Neural cell (in vitro differentiated cells): ENCODE results near the gene HPX. TPM values are rescaled to one million over a fixed set of nuclear protein-coding genes. Genes with fewer than 3 reads are reported as not detected.

Source experiments
- H2AFZ ChIP-seq: fragments of 200-600, 300-800 bp; sonication (generic), shearing (Covaris generic); 2 replicates; pipeline ENCODE4 v1.6.0; 2014; ENCODE audit warnings: low read depth, mild to moderate bottlenecking, antibody characterized with exemption, low read length, moderate library complexity
- H3F3A ChIP-seq: fragments of 200-600 bp; shearing (Covaris generic); 2 replicates; pipeline ENCODE4 v1.6.1; 2016; ENCODE audit warnings: mild to moderate bottlenecking, moderate library complexity, mixed read lengths, antibody characterized with exemption, low read length; ENCODE audit not compliant: insufficient read depth, poor library complexity, severe bottlenecking
- H3K27ac ChIP-seq: fragments of 200-600, 300-800 bp; sonication (generic), shearing (Covaris generic); 2 replicates; pipeline ENCODE4 v1.5.1; 2014; ENCODE audit warnings: mild to moderate bottlenecking, low read length, moderate library complexity
- H3K27me3 ChIP-seq: fragments of 300-800, 200-600 bp; sonication (generic), shearing (Covaris generic); 2 replicates; pipeline ENCODE4 v1.6.0; 2014; ENCODE audit warnings: mild to moderate bottlenecking, low read depth, low read length, moderate library complexity; ENCODE audit not compliant: insufficient read depth
- H3K36me3 ChIP-seq: fragments of 300-800, 200-600 bp; sonication (generic), shearing (Covaris generic); 2 replicates; pipeline ENCODE4 v1.5.1; 2014; ENCODE audit warnings: mild to moderate bottlenecking, antibody characterized with exemption, low read length, moderate library complexity; ENCODE audit not compliant: insufficient read depth
- H3K4me2 ChIP-seq: fragments of 300-800, 200-600 bp; sonication (generic), shearing (Covaris generic); 2 replicates; pipeline ENCODE4 v1.6.0; 2014; ENCODE audit warnings: mild to moderate bottlenecking, low read length
- H3K4me3 ChIP-seq: fragments of 300-800, 200-600 bp; sonication (generic), shearing (Covaris generic); 2 replicates; pipeline ENCODE4 v1.5.1; 2014; ENCODE audit warnings: mild to moderate bottlenecking, low read length, moderate library complexity
- H3K79me2 ChIP-seq: fragments of 200-600 bp; shearing (Covaris generic); replicated peaks from 2 replicates; pipeline ENCODE4 v1.6.0; 2014; ENCODE audit warnings: mild to moderate bottlenecking, low read length, moderate library complexity; ENCODE audit not compliant: insufficient read depth
- H3K9ac ChIP-seq: fragments of 300-800, 200-600 bp; sonication (generic), shearing (Covaris generic); 2 replicates; pipeline ENCODE4 v1.6.1; 2016; ENCODE audit warnings: mild to moderate bottlenecking, low read length, mixed read lengths
- H3K9me2 ChIP-seq: fragments of 200-600 bp; shearing (Covaris generic); 2 replicates; pipeline ENCODE4 v1.6.1; 2016; ENCODE audit warnings: mild to moderate bottlenecking, low read length, mixed read lengths; ENCODE audit not compliant: insufficient read depth
- H3K9me3 ChIP-seq: fragments of 200-600, 300-800 bp; sonication (generic), shearing (Covaris generic); 2 replicates; pipeline ENCODE4 v1.6.1; 2016; ENCODE audit warnings: mild to moderate bottlenecking, mixed run types, low read length, moderate library complexity, mixed read lengths
- H4K20me1 ChIP-seq: fragments of 200-600 bp; shearing (Covaris generic); 2 replicates; pipeline ENCODE4 v1.6.1; 2016; ENCODE audit warnings: mild to moderate bottlenecking, mixed run types; ENCODE audit not compliant: insufficient read depth
- EP300 ChIP-seq: fragments of 450-650 bp; conservative IDR thresholded peaks from 2 replicates; pipeline ENCODE4 v1.6.1; 2014; ENCODE audit warnings: antibody characterized with exemption, mild to moderate bottlenecking, moderate library complexity; ENCODE audit not compliant: poor library complexity, severe bottlenecking
- EZH2 ChIP-seq: fragments of 200-600, 300-800 bp; shearing (Covaris generic), sonication (generic); IDR thresholded peaks from 2 replicates; pipeline ENCODE4 v1.6.1; 2014; ENCODE audit warnings: antibody characterized with exemption, low read length, borderline replicate concordance, mild to moderate bottlenecking; ENCODE audit not compliant: insufficient read depth, poor library complexity, severe bottlenecking
- MXI1 ChIP-seq: fragments of 450-650 bp; conservative IDR thresholded peaks from 2 replicates; pipeline ENCODE4 v1.6.1; 2014; ENCODE audit warnings: antibody characterized with exemption, mild to moderate bottlenecking; ENCODE audit not compliant: poor library complexity, severe bottlenecking
- POLR2AphosphoS5 ChIP-seq: IDR thresholded peaks from 2 replicates; pipeline ENCODE4 v1.6.1; 2012
- RAD21 ChIP-seq: fragments of 450-650 bp; conservative IDR thresholded peaks from 2 replicates; pipeline ENCODE4 v1.6.1; 2014; ENCODE audit warnings: antibody characterized with exemption, mild to moderate bottlenecking, moderate library complexity
- REST ChIP-seq: IDR thresholded peaks from 2 replicates; pipeline ENCODE4 v1.6.1; 2012; ENCODE audit warnings: borderline replicate concordance
- SMC3 ChIP-seq: fragments of 450-650 bp; conservative IDR thresholded peaks from 2 replicates; pipeline ENCODE4 v1.6.1; 2014; ENCODE audit warnings: antibody characterized with exemption, mild to moderate bottlenecking, moderate library complexity; ENCODE audit not compliant: poor library complexity
- TAF1 ChIP-seq: IDR thresholded peaks from 2 replicates; pipeline ENCODE4 v1.6.1; 2012; ENCODE audit warnings: low read depth
- polyA plus RNA-seq: library from polyadenylated mRNA; depleted of rRNA; stranded (reverse); fragments of >200 nt; gene quantifications from 2 replicates; pipeline ENCODE4 v1.2.3, GENCODE V29; 2014
- TF ChIP-seq, protein P1 (sequence below): fragments of 450-650 bp; IDR thresholded peaks from 2 replicates; pipeline ENCODE4 v1.5.1; 2014; ENCODE audit warnings: antibody characterized with exemption, mild to moderate bottlenecking, moderate library complexity; ENCODE audit not compliant: poor library complexity, severe bottlenecking

Gene HPX
- polyA plus RNA-seq, 1 donor from 2014 or later: 11.1 TPM

- no peak overlapping the region for H3K9ac ChIP-seq
- no peaks in the 10 kb centered on the region for H4K20me1 ChIP-seq
- no peak overlapping the region for H3K27ac ChIP-seq
- no peak overlapping the region for H2AFZ ChIP-seq
- H3K4me2 ChIP-seq: no peak overlapping the region
- H3K9me2 ChIP-seq: no peaks in the 10 kb centered on the region
- no peaks in the 10 kb centered on the region for H3F3A ChIP-seq
- H3K9me3 ChIP-seq: no peaks in the 10 kb centered on the region
- H3K27me3 ChIP-seq: no peaks in the 10 kb centered on the region
- no peaks in the 10 kb centered on the region for H3K79me2 ChIP-seq
- no peaks in the 10 kb centered on the region for H3K36me3 ChIP-seq
- H3K4me3 ChIP-seq: no peak overlapping the region
- no peak for TF ChIP-seq REST
- TF ChIP-seq MXI1: no peak
- TF ChIP-seq, protein P1, sequence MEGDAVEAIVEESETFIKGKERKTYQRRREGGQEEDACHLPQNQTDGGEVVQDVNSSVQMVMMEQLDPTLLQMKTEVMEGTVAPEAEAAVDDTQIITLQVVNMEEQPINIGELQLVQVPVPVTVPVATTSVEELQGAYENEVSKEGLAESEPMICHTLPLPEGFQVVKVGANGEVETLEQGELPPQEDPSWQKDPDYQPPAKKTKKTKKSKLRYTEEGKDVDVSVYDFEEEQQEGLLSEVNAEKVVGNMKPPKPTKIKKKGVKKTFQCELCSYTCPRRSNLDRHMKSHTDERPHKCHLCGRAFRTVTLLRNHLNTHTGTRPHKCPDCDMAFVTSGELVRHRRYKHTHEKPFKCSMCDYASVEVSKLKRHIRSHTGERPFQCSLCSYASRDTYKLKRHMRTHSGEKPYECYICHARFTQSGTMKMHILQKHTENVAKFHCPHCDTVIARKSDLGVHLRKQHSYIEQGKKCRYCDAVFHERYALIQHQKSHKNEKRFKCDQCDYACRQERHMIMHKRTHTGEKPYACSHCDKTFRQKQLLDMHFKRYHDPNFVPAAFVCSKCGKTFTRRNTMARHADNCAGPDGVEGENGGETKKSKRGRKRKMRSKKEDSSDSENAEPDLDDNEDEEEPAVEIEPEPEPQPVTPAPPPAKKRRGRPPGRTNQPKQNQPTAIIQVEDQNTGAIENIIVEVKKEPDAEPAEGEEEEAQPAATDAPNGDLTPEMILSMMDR: no peak
- no peak for TF ChIP-seq EP300
- TF ChIP-seq POLR2AphosphoS5: no peak
- no peak for TF ChIP-seq SMC3
- no peak for TF ChIP-seq EZH2
- TF ChIP-seq RAD21: no peak
- no peak for TF ChIP-seq TAF1
These were observed 48.0 kb upstream of the HPX start for GRCh38 chr11:6488821-6489220.

DNA sequence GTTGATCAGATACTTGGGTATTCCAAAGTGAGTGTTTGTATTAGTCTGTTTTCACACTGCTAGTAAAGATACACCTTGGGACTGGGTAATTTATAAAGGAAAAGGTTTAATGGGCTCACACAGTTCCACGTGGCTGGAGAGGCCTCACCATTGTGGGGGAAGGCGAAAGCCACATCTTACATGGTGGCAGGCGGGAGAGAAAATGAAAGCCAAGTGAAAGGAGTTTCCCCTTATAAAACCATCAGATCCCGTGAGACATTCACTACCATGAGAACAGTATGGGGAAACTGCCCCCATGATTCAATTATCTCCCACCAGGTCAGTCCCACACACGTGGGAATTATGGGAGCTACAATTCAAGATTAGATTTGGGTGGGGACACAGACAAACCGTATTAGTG, 47.6 kb upstream of the HPX start:
- Histone ChIP-seq H3K9me2 (no peaks in the 10 kb centered on the region), H3K27ac (no peak overlapping the region), H3K79me2 (no peaks in the 10 kb centered on the region), H3K27me3 (no peaks in the 10 kb centered on the region), H3K36me3 (no peaks in the 10 kb centered on the region), H3K4me3 (no peak overlapping the region), H3K9ac (no peak overlapping the region), H3F3A (no peaks in the 10 kb centered on the region), H4K20me1 (no peaks in the 10 kb centered on the region), H3K4me2 (no peak overlapping the region), H3K9me3 (no peaks in the 10 kb centered on the region), H2AFZ (no peak overlapping the region)
- TF ChIP-seq RAD21 (no peak), POLR2AphosphoS5 (no peak), MXI1 (no peak), TAF1 (no peak)

DNA sequence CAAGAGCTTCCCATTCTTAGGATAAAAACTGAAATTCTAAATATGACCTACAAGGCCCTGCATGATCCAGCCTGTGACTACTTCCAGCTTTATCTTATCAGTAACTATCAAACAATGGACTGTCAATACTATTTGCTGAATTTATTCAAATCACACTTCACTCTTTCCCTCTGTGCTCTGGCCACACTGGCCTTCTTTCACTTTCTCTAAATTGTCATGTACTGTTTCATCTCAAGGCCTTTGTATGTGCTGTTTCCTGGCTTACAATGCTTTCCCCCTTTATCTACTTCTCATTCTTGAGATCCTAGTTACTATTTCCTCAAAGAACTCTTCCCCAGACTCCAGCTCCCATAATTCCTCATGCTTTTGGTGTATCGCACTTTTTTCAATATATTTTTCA, 46.2 kb upstream of the HPX start:
- Histone ChIP-seq H3F3A (no peaks in the 10 kb centered on the region), H3K27me3 (no peaks in the 10 kb centered on the region), H2AFZ (no peak overlapping the region), H3K9ac (no peak overlapping the region), H3K4me2 (no peak overlapping the region), H3K4me3 (no peak overlapping the region), H3K9me2 (no peaks in the 10 kb centered on the region), H3K27ac (no peak overlapping the region), H4K20me1 (no peaks in the 10 kb centered on the region), H3K36me3 (no peaks in the 10 kb centered on the region), H3K9me3 (no peaks in the 10 kb centered on the region), H3K79me2 (peaks cover 10% of the 10 kb centered on the region)
- TF ChIP-seq REST: no peak
- TF ChIP-seq TAF1: no peak
- TF ChIP-seq EP300: no peak
- no peak for TF ChIP-seq RAD21
- TF ChIP-seq MXI1: no peak
- TF ChIP-seq POLR2AphosphoS5: no peak
- TF ChIP-seq, protein P1: no peak
- TF ChIP-seq SMC3: no peak
- no peak for TF ChIP-seq EZH2
